ENCODE results near the gene PILRA. TPM values are rescaled to one million over a fixed set of nuclear protein-coding genes. Genes with fewer than 3 reads are reported as not detected.

The PILRA gene
- total and polyA plus RNA-seq, 2 of the 13 experiments (the other 11 are each of a cell fraction or from before 2014, with no cell fraction given), result 0.13 to 1.3 TPM

GRCh38 chr7:100435401-100436304 lies 62.4 kb downstream of the PILRA start (continued):
- TF ChIP-seq MAFK (conservative IDR thresholded peaks at IDR 0.05 in 1 of 2, IDR thresholded peaks at IDR 0.05 in 1 of 2; ENCODE audit: low read length in 2 of 2), result no peak
- TF ChIP-seq ZNF382 (CRISPR knock-in tag; IDR thresholded peaks at IDR 0.05; ENCODE audit: borderline replicate concordance), result no peak
- no peak for TF ChIP-seq ZNF180 (CRISPR knock-in tag; IDR thresholded peaks at IDR 0.05; ENCODE audit: borderline replicate concordance, low read depth)
- TF ChIP-seq RFX3 (CRISPR knock-in tag; IDR thresholded peaks at IDR 0.05), result no peak
- peak; percentile 97 for TF ChIP-seq KDM2A (CRISPR knock-in tag; IDR thresholded peaks at IDR 0.05; ENCODE audit: borderline replicate concordance, low read depth)
- TF ChIP-seq ZNF510 (CRISPR knock-in tag; IDR thresholded peaks at IDR 0.05; ENCODE audit: low read depth), result no peak
- no peak for TF ChIP-seq ZNF598 (CRISPR knock-in tag; IDR thresholded peaks at IDR 0.05; ENCODE audit: borderline replicate concordance)
- TF ChIP-seq, protein P1, sequence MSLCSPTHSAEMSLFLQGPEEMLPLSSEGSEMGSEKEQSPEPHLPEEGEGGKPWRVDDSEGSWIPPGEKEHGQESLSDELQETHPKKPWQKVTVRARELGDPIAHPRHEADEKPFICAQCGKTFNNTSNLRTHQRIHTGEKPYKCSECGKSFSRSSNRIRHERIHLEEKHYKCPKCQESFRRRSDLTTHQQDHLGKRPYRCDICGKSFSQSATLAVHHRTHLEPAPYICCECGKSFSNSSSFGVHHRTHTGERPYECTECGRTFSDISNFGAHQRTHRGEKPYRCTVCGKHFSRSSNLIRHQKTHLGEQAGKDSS (CRISPR knock-in tag; IDR thresholded peaks at IDR 0.05; ENCODE audit: borderline replicate concordance, low read depth), result no peak
- 0 out of 2 replicates have a peak, but pooled peaks have one; percentile 81 for TF ChIP-seq SNRNP70 (IDR thresholded peaks at IDR 0.05; ENCODE audit: low read depth, low read length)
- TF ChIP-seq ZBTB7A (CRISPR knock-in tag; IDR thresholded peaks at IDR 0.05), result peak; percentile 88
- no peak for TF ChIP-seq TRIM24 (CRISPR knock-in tag; IDR thresholded peaks at IDR 0.05)
- TF ChIP-seq, protein P2, sequence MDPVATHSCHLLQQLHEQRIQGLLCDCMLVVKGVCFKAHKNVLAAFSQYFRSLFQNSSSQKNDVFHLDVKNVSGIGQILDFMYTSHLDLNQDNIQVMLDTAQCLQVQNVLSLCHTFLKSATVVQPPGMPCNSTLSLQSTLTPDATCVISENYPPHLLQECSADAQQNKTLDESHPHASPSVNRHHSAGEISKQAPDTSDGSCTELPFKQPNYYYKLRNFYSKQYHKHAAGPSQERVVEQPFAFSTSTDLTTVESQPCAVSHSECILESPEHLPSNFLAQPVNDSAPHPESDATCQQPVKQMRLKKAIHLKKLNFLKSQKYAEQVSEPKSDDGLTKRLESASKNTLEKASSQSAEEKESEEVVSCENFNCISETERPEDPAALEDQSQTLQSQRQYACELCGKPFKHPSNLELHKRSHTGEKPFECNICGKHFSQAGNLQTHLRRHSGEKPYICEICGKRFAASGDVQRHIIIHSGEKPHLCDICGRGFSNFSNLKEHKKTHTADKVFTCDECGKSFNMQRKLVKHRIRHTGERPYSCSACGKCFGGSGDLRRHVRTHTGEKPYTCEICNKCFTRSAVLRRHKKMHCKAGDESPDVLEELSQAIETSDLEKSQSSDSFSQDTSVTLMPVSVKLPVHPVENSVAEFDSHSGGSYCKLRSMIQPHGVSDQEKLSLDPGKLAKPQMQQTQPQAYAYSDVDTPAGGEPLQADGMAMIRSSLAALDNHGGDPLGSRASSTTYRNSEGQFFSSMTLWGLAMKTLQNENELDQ (CRISPR knock-in tag; IDR thresholded peaks at IDR 0.05; ENCODE audit: borderline replicate concordance), result no peak
- no peak for TF ChIP-seq ZNF660 (CRISPR knock-in tag; IDR thresholded peaks at IDR 0.05; ENCODE audit: borderline replicate concordance, low read depth)
- peak; percentile 2 for TF ChIP-seq SAP130 (CRISPR knock-in tag; IDR thresholded peaks at IDR 0.05; ENCODE audit: low read depth)
- TF ChIP-seq GATAD1 (CRISPR knock-in tag; IDR thresholded peaks at IDR 0.05), result no peak
- TF ChIP-seq ZNF710 (CRISPR knock-in tag; IDR thresholded peaks at IDR 0.05; ENCODE audit: borderline replicate concordance), result no peak
- TF ChIP-seq ZNF224 (CRISPR knock-in tag; IDR thresholded peaks at IDR 0.05), result no peak
- no peak for TF ChIP-seq PLRG1 (conservative IDR thresholded peaks at IDR 0.05)
- TF ChIP-seq, protein P3, sequence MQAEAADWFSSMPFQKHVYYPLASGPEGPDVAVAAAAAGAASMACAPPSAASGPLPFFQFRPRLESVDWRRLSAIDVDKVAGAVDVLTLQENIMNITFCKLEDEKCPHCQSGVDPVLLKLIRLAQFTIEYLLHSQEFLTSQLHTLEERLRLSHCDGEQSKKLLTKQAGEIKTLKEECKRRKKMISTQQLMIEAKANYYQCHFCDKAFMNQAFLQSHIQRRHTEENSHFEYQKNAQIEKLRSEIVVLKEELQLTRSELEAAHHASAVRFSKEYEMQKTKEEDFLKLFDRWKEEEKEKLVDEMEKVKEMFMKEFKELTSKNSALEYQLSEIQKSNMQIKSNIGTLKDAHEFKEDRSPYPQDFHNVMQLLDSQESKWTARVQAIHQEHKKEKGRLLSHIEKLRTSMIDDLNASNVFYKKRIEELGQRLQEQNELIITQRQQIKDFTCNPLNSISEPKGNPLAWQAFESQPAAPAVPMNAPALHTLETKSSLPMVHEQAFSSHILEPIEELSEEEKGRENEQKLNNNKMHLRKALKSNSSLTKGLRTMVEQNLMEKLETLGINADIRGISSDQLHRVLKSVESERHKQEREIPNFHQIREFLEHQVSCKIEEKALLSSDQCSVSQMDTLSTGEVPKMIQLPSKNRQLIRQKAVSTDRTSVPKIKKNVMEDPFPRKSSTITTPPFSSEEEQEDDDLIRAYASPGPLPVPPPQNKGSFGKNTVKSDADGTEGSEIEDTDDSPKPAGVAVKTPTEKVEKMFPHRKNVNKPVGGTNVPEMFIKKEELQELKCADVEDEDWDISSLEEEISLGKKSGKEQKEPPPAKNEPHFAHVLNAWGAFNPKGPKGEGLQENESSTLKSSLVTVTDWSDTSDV (CRISPR knock-in tag; IDR thresholded peaks at IDR 0.05), result no peak; the same call in 1 of the 2 replicates

Measured in HepG2 (cell line).